Measurements from ENCODE around the gene ZNF69. TPM values are rescaled to one million over a fixed set of nuclear protein-coding genes. Genes with fewer than 3 reads are reported as not detected.

The ZNF69 gene
- total RNA-seq, 1 experiment from 2014 or later = not detected

DNA sequence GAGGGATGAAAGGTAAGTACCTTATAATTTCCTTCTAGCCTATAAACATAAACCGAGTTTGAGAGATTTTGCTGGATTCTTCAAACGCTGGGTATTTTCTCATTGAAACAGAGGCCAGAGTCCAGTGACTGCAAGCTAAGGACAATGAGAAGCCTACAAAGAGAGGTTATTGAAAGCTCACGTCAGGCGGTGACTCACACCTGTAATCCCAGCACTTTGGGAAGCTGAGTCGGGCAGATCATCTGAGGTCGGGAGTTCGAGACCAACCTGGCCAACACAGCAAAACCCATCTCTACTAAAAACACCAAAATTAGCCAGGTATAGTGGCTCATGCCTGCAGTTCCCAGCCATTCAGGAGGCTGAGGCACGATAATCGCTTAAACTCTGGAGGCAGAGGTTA, 15.0 kb upstream of the ZNF69 start:
- Histone ChIP-seq H3K9ac (ENCODE audit: low read length) (no peak overlapping the region), H2AFZ (ENCODE audit: low read depth, low read length, poor library complexity, severe bottlenecking) (no peak overlapping the region), H3K4me3 (replicated peaks in 1 of 2; ENCODE audit: low read depth in 1 of 2, low read length in 2 of 2) (no peak overlapping the region), H3K27me3 (ENCODE audit: insufficient read depth, low read length) (no peaks in the 10 kb centered on the region), H3K4me1 (ENCODE audit: control insufficient read depth in 1 of 2, insufficient read depth in 2 of 2, low read length in 2 of 2) (no peaks in the 10 kb centered on the region), H3K4me2 (ENCODE audit: low read length) (no peak overlapping the region), H4K20me1 (ENCODE audit: insufficient read depth) (no peaks in the 10 kb centered on the region), H3K9me2 (ENCODE audit: insufficient read depth) (no peaks in the 10 kb centered on the region), H3K79me2 (ENCODE audit: insufficient read depth, low read length) (no peaks in the 10 kb centered on the region), H3K9me3 (ENCODE audit: control insufficient read depth in 1 of 2, insufficient read depth in 1 of 2, low read depth in 1 of 2, low read length in 2 of 2) (peaks cover 4 to 22% of the 10 kb centered on the region in 2 experiments; a peak in 3 of 4 replicates), H3K36me3 (ENCODE audit: control insufficient read depth in 1 of 2, insufficient read depth in 2 of 2, low read length in 2 of 2) (no peaks in the 10 kb centered on the region), H3K27ac (ENCODE audit: low read depth, low read length) (no peak overlapping the region)
- intact Hi-C loops (cut with micrococcal nuclease) = no loop called here
- no peak for ATAC-seq
- POLR2A ChIA-PET = no interaction called here
- DNase-seq (ENCODE audit: low read depth, low spot score) = no peak
- TF ChIP-seq, protein P1, sequence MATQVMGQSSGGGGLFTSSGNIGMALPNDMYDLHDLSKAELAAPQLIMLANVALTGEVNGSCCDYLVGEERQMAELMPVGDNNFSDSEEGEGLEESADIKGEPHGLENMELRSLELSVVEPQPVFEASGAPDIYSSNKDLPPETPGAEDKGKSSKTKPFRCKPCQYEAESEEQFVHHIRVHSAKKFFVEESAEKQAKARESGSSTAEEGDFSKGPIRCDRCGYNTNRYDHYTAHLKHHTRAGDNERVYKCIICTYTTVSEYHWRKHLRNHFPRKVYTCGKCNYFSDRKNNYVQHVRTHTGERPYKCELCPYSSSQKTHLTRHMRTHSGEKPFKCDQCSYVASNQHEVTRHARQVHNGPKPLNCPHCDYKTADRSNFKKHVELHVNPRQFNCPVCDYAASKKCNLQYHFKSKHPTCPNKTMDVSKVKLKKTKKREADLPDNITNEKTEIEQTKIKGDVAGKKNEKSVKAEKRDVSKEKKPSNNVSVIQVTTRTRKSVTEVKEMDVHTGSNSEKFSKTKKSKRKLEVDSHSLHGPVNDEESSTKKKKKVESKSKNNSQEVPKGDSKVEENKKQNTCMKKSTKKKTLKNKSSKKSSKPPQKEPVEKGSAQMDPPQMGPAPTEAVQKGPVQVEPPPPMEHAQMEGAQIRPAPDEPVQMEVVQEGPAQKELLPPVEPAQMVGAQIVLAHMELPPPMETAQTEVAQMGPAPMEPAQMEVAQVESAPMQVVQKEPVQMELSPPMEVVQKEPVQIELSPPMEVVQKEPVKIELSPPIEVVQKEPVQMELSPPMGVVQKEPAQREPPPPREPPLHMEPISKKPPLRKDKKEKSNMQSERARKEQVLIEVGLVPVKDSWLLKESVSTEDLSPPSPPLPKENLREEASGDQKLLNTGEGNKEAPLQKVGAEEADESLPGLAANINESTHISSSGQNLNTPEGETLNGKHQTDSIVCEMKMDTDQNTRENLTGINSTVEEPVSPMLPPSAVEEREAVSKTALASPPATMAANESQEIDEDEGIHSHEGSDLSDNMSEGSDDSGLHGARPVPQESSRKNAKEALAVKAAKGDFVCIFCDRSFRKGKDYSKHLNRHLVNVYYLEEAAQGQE (IDR thresholded peaks at IDR 0.05; ENCODE audit: low read depth) = no peak
- TF ChIP-seq FOSL1 (IDR thresholded peaks at IDR 0.05; ENCODE audit: low read depth) (no peak), POLR2AphosphoS5 (IDR thresholded peaks at IDR 0.05; ENCODE audit: low read depth, low read length) (no peak), MAX (IDR thresholded peaks at IDR 0.05) (no peak), EGR1 (IDR thresholded peaks at IDR 0.05; ENCODE audit: low read depth) (no peak), CBX3 (IDR thresholded peaks at IDR 0.05; ENCODE audit: low read depth) (no peak), EZH2phosphoT487 (IDR thresholded peaks at IDR 0.05; ENCODE audit: borderline replicate concordance) (no peak), SRF (IDR thresholded peaks at IDR 0.05; ENCODE audit: low read depth) (no peak), ZNF274 (IDR thresholded peaks at IDR 0.05; ENCODE audit: low read depth, low read length) (no peak), SIN3A (IDR thresholded peaks at IDR 0.05; ENCODE audit: low read depth) (no peak), ELF1 (IDR thresholded peaks at IDR 0.05; ENCODE audit: borderline replicate concordance, low read depth) (no peak), TCF7L2 (IDR thresholded peaks at IDR 0.05; ENCODE audit: borderline replicate concordance, extremely low read depth, insufficient read depth, insufficient read length) (no peak), SP1 (IDR thresholded peaks at IDR 0.05; ENCODE audit: low read depth) (no peak), ZFX (IDR thresholded peaks at IDR 0.05) (no peak), CEBPB (IDR thresholded peaks at IDR 0.05; ENCODE audit: low read depth) (no peak), RAD21 (IDR thresholded peaks at IDR 0.05; ENCODE audit: low read depth) (no peak)
- TF ChIP-seq, protein P2, sequence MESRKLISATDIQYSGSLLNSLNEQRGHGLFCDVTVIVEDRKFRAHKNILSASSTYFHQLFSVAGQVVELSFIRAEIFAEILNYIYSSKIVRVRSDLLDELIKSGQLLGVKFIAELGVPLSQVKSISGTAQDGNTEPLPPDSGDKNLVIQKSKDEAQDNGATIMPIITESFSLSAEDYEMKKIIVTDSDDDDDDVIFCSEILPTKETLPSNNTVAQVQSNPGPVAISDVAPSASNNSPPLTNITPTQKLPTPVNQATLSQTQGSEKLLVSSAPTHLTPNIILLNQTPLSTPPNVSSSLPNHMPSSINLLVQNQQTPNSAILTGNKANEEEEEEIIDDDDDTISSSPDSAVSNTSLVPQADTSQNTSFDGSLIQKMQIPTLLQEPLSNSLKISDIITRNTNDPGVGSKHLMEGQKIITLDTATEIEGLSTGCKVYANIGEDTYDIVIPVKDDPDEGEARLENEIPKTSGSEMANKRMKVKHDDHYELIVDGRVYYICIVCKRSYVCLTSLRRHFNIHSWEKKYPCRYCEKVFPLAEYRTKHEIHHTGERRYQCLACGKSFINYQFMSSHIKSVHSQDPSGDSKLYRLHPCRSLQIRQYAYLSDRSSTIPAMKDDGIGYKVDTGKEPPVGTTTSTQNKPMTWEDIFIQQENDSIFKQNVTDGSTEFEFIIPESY (IDR thresholded peaks at IDR 0.05; ENCODE audit: extremely low read depth, insufficient replicate concordance, low read length) = no peak
- TF ChIP-seq, protein P3, sequence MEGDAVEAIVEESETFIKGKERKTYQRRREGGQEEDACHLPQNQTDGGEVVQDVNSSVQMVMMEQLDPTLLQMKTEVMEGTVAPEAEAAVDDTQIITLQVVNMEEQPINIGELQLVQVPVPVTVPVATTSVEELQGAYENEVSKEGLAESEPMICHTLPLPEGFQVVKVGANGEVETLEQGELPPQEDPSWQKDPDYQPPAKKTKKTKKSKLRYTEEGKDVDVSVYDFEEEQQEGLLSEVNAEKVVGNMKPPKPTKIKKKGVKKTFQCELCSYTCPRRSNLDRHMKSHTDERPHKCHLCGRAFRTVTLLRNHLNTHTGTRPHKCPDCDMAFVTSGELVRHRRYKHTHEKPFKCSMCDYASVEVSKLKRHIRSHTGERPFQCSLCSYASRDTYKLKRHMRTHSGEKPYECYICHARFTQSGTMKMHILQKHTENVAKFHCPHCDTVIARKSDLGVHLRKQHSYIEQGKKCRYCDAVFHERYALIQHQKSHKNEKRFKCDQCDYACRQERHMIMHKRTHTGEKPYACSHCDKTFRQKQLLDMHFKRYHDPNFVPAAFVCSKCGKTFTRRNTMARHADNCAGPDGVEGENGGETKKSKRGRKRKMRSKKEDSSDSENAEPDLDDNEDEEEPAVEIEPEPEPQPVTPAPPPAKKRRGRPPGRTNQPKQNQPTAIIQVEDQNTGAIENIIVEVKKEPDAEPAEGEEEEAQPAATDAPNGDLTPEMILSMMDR (IDR thresholded peaks at IDR 0.05 in 2 of 3, conservative IDR thresholded peaks at IDR 0.05 in 1 of 3; ENCODE audit: borderline replicate concordance in 1 of 3, insufficient read depth in 1 of 3, low read depth in 2 of 3, low read length in 2 of 3) = no peak
- RAD21 ChIA-PET (ENCODE audit: low non-redundant PET in 1 of 2, low total read pairs in 2 of 2, uncharacterized antibody in 2 of 2, unreplicated experiment in 2 of 2) = interaction anchor here in 1 of 2 experiments (0.8 kb wide), 1 partner anchor 336 kb away, joined by 5 read pairs; no protein-coding TSS in a partner anchor
- BruUV-seq (replicated peaks) = no TSS peak
- CTCF ChIA-PET = no interaction called here
